PC-3 (cell line): ENCODE results near the gene SDC1. TPM values are rescaled to one million over a fixed set of nuclear protein-coding genes. Genes with fewer than 3 reads are reported as not detected.

Experiments
- ATAC-seq: fragments of 200-7000 bp; cut with Tn5 transposase; 2 replicates; pipeline ENCODE4 v1.9.1; 2020; ENCODE audit warnings: mild to moderate bottlenecking, moderate library complexity
- BruUV-seq: library from RNA; stranded (reverse); fragments of 400-500 nt; replicated peaks from 2 replicates; lab custom pipeline; 2021; lab: Mats Ljungman, UMichigan
- CTCF ChIA-PET: fragments of 300-600 bp; sonication (Branson Sonifier 250); formaldehyde crosslinking; loops from one replicate; lab custom pipeline; 2022; ENCODE audit warnings: antibody characterized with exemption; lab: Charles Lee
- POLR2A ChIA-PET: fragments of 300-600 bp; sonication (Branson Sonifier 250); formaldehyde crosslinking; loops from one replicate; lab custom pipeline; 2022; ENCODE audit warnings: antibody characterized with exemption; ENCODE audit not compliant: unreplicated experiment; lab: Charles Lee
- DNase-seq: peaks from one replicate; pipeline ENCODE4 v3.0.0-alpha.2; 2015
- H2AFZ ChIP-seq: fragments of 300-600 bp; sonication (generic); 2 replicates; pipeline ENCODE4 v1.6.0; 2016; ENCODE audit warnings: antibody characterized with exemption, low read length
- H3F3A ChIP-seq: fragments of 300-600 bp; sonication (generic); one replicate; pipeline ENCODE4 v1.6.0; 2017; ENCODE audit warnings: antibody characterized with exemption, low read length, control low read depth, mild to moderate bottlenecking; ENCODE audit not compliant: unreplicated experiment
- H3K27ac ChIP-seq: fragments of 300-600 bp; sonication (generic); 2 replicates; pipeline ENCODE4 v1.5.1; 2016; ENCODE audit warnings: mild to moderate bottlenecking, low read length
- H3K27me3 ChIP-seq: fragments of 300-600 bp; sonication (generic); 2 replicates; pipeline ENCODE4 v1.6.1; 2016; ENCODE audit warnings: low read length, mixed read lengths
- H3K36me3 ChIP-seq: fragments of 300-600 bp; sonication (generic); 2 replicates; pipeline ENCODE4 v1.6.1; 2016; ENCODE audit warnings: low read depth, mixed run types, low read length, mixed read lengths
- H3K4me1 ChIP-seq: fragments of 300-600 bp; sonication (generic); 2 replicates; pipeline ENCODE4 v1.5.1; 2016; ENCODE audit warnings: low read length; ENCODE audit not compliant: insufficient read depth
- H3K4me2 ChIP-seq: fragments of 300-600 bp; sonication (generic); 2 replicates; pipeline ENCODE4 v1.6.0; 2016; ENCODE audit warnings: low read length
- H3K4me3 ChIP-seq: fragments of 300-600 bp; sonication (generic); 2 replicates; pipeline ENCODE4 v1.5.1; 2016; ENCODE audit warnings: mild to moderate bottlenecking, low read length, mixed read lengths
- H3K79me2 ChIP-seq: fragments of 300-600 bp; sonication (generic); 2 replicates; pipeline ENCODE4 v1.6.1; 2017; ENCODE audit warnings: low read length, mixed read lengths
- H3K9ac ChIP-seq: fragments of 300-600 bp; sonication (generic); 2 replicates; pipeline ENCODE4 v1.6.0; 2016; ENCODE audit warnings: mild to moderate bottlenecking, low read length
- H3K9me2 ChIP-seq: fragments of 300-600 bp; sonication (generic); replicated peaks from 2 replicates; pipeline ENCODE4 v1.6.1; 2016; ENCODE audit warnings: mixed run types, low read length, mixed read lengths
- H3K9me3 ChIP-seq: fragments of 300-600 bp; sonication (generic); 2 replicates; pipeline ENCODE4 v1.6.1; 2016; ENCODE audit warnings: low read length, mixed read lengths
- H4K20me1 ChIP-seq: fragments of 300-600 bp; sonication (generic); 2 replicates; pipeline ENCODE4 v1.6.1; 2016; ENCODE audit warnings: low read length, mixed read lengths
- EZH2 ChIP-seq: fragments of 300-600 bp; sonication (generic); IDR thresholded peaks from one replicate; pipeline ENCODE4 v1.6.1; 2017; ENCODE audit warnings: antibody characterized with exemption, mild to moderate bottlenecking, low read length; ENCODE audit not compliant: unreplicated experiment
- EZH2phosphoT487 ChIP-seq: fragments of 300-600 bp; sonication (generic); IDR thresholded peaks from 2 replicates; pipeline ENCODE4 v1.6.1; 2018; ENCODE audit warnings: mild to moderate bottlenecking, antibody characterized with exemption, low read length, borderline replicate concordance
- intact Hi-C: fragments of 100-400 bp; cut with micrococcal nuclease; formaldehyde crosslinking; loops from 2 replicates; pipeline ENCODE4 v1.9.0; 2023
- total RNA-seq: library from RNA; depleted of rRNA; stranded (reverse); fragments of >200 nt; gene quantifications from 2 replicates; pipeline ENCODE4 v1.2.3, GENCODE V29; 2014
- TF ChIP-seq, protein P1 (sequence below): fragments of 300-600 bp; sonication (generic); conservative IDR thresholded peaks from 2 replicates; pipeline ENCODE4 v1.5.1; 2017; ENCODE audit warnings: antibody characterized with exemption, low read depth, mild to moderate bottlenecking, low read length

Gene SDC1
- total RNA-seq, 1 experiment from 2014 or later, result 358 TPM

DNA sequence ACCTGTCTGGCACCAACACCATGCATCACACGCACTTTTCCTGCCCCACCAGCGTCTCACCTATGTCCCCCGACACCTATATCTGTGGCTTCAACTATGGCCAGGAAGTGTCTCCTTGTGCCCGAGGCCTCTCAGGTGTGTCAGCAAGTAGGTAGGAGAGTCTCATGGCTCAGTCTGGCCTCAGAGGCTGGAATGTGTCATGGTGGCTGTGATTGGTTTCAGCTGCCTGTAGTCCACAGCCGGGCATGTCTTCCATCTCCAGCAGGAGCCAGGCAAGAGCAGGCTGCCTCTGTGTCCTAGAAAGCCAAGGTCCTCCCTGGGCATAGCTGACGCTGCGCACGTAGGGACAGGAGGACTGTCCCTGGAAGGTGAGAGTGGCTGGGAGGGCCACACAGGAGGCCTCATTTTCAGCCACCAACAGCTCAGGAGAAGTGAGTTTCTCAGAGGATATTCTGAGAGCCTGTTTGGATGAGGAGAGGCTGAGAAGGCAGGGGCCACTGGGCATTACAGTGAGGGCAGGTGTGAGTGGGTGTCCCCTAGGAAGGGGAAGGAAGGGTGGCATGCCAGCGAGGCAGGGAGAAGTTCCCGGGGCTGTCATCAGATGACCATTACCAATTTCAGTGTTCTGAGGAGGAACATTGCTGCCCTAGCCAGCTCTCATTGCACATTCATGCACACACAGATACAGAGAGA is 47.2 kb downstream of the SDC1 start:
- Histone ChIP-seq H3F3A (no peaks in the 10 kb centered on the region), H3K9me2 (no peaks in the 10 kb centered on the region), H3K9ac (no peak overlapping the region), H3K4me1 (peaks cover 27% of the 10 kb centered on the region), H3K27me3 (no peaks in the 10 kb centered on the region), H3K9me3 (no peaks in the 10 kb centered on the region), H3K27ac (no peak overlapping the region), H3K4me3 (no peak overlapping the region), H3K4me2 (no peak overlapping the region), H2AFZ (no peak overlapping the region), H3K79me2 (no peaks in the 10 kb centered on the region), H3K36me3 (no peaks in the 10 kb centered on the region), H4K20me1 (no peaks in the 10 kb centered on the region)
- CTCF ChIA-PET, result no interaction called here
- DNase-seq (no peak), ATAC-seq (no peak)
- BruUV-seq, result no TSS peak
- TF ChIP-seq EZH2phosphoT487 (no peak), EZH2 (no peak)
- TF ChIP-seq, protein P1, sequence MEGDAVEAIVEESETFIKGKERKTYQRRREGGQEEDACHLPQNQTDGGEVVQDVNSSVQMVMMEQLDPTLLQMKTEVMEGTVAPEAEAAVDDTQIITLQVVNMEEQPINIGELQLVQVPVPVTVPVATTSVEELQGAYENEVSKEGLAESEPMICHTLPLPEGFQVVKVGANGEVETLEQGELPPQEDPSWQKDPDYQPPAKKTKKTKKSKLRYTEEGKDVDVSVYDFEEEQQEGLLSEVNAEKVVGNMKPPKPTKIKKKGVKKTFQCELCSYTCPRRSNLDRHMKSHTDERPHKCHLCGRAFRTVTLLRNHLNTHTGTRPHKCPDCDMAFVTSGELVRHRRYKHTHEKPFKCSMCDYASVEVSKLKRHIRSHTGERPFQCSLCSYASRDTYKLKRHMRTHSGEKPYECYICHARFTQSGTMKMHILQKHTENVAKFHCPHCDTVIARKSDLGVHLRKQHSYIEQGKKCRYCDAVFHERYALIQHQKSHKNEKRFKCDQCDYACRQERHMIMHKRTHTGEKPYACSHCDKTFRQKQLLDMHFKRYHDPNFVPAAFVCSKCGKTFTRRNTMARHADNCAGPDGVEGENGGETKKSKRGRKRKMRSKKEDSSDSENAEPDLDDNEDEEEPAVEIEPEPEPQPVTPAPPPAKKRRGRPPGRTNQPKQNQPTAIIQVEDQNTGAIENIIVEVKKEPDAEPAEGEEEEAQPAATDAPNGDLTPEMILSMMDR, result no peak
- POLR2A ChIA-PET, result no interaction called here
- intact Hi-C loops, result no loop called here

DNA sequence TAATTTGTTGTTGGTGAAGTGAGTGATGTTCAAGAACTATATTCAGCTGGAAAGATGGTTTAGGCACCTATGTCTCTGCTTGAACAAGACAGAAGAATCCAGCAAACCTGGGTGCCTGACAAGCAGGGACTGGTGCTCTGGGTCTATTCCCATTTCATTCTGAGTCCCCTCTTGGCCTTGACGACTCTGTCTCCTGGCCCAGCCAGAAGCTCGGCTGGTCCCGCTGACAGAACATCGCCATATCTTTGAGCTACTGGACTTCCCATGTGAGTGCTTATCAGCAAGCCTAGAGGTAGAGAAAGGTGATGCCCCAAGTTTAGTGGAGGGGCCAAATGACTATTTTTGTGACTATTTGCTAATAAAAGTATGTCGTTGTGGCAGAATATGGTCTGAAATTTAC is 48.2 kb downstream of the SDC1 start:
- no TSS peak for BruUV-seq
- Histone ChIP-seq H3K79me2 (no peaks in the 10 kb centered on the region), H3K4me3 (no peak overlapping the region), H4K20me1 (no peaks in the 10 kb centered on the region), H3K9me2 (no peaks in the 10 kb centered on the region), H3K27me3 (no peaks in the 10 kb centered on the region), H3F3A (no peaks in the 10 kb centered on the region), H3K4me2 (no peak overlapping the region), H2AFZ (no peak overlapping the region), H3K4me1 (peaks cover 17% of the 10 kb centered on the region), H3K9ac (no peak overlapping the region), H3K36me3 (no peaks in the 10 kb centered on the region), H3K27ac (no peak overlapping the region), H3K9me3 (no peaks in the 10 kb centered on the region)
- ATAC-seq, result no peak
- no peak for DNase-seq
- TF ChIP-seq EZH2phosphoT487 (no peak), EZH2 (no peak)
- TF ChIP-seq, protein P1, result no peak
- ChIA-PET CTCF (interaction anchor here (0.6 kb wide), 1 partner anchor 36 kb away, joined by 4 read pairs; no protein-coding TSS in a partner anchor), POLR2A (no interaction called here)
- intact Hi-C loops, result no loop called here

DNA sequence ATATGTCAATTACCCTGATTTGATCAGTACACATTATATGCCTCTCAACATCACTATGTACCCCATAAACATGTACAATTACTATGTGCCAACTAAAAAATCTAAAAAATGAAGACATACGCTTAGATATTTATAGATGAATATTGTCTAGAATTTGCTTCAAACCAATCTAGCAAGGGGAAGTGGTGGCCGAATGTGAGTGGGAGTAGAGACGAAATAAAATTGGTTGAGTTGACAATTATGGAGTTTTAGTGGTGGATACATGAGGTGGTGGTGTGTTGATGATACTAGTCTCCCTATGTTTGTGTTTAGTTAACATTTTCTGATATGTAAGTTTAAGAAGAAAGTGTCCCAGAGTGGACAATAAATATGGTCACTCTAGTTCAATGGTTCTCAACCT is 49.0 kb downstream of the SDC1 start:
- intact Hi-C loops, result no loop called here
- no peak for TF ChIP-seq EZH2phosphoT487
- TF ChIP-seq EZH2, result no peak
- TF ChIP-seq, protein P1, result no peak
- CTCF ChIA-PET, result no interaction called here

More for the DNA sequence above, 49.0 kb downstream of the SDC1 start:
- POLR2A ChIA-PET, result no interaction called here
- H3K27ac ChIP-seq, result no peak overlapping the region
- no peak for DNase-seq
- no peaks in the 10 kb centered on the region for H3K9me2 ChIP-seq
- H3K9me3 ChIP-seq, result no peaks in the 10 kb centered on the region
- no peaks in the 10 kb centered on the region for H3F3A ChIP-seq
- no peak overlapping the region for H3K9ac ChIP-seq
- H2AFZ ChIP-seq, result no peak overlapping the region
- ATAC-seq, result no peak
- H3K79me2 ChIP-seq, result no peaks in the 10 kb centered on the region
- no TSS peak for BruUV-seq
- H3K27me3 ChIP-seq, result no peaks in the 10 kb centered on the region
- no peaks in the 10 kb centered on the region for H3K36me3 ChIP-seq
- no peak overlapping the region for H3K4me2 ChIP-seq
- no peak overlapping the region for H3K4me3 ChIP-seq
- H3K4me1 ChIP-seq, result peaks cover 15% of the 10 kb centered on the region
- H4K20me1 ChIP-seq, result no peaks in the 10 kb centered on the region
